Lower leg skin (tissue), 3 donors: ENCODE results near the gene POMT2.

Source experiments
- POLR2A ChIP-seq, 2 donors: fragments of 450-650 bp; IDR thresholded peaks; one replicate each; pipeline ENCODE4 v1.6.1; 2016 to 2017; ENCODE audit warnings: antibody characterized with exemption in 2 of 2, mild to moderate bottlenecking in 1 of 2, moderate library complexity in 1 of 2
- TF ChIP-seq, protein P1 (sequence below), 3 donors: fragments of 450-650 bp; IDR thresholded peaks; one replicate each; pipeline ENCODE4 v1.5.1; 2016; ENCODE audit warnings: antibody characterized with exemption in 3 of 3, mild to moderate bottlenecking in 3 of 3, moderate library complexity in 2 of 3

DNA sequence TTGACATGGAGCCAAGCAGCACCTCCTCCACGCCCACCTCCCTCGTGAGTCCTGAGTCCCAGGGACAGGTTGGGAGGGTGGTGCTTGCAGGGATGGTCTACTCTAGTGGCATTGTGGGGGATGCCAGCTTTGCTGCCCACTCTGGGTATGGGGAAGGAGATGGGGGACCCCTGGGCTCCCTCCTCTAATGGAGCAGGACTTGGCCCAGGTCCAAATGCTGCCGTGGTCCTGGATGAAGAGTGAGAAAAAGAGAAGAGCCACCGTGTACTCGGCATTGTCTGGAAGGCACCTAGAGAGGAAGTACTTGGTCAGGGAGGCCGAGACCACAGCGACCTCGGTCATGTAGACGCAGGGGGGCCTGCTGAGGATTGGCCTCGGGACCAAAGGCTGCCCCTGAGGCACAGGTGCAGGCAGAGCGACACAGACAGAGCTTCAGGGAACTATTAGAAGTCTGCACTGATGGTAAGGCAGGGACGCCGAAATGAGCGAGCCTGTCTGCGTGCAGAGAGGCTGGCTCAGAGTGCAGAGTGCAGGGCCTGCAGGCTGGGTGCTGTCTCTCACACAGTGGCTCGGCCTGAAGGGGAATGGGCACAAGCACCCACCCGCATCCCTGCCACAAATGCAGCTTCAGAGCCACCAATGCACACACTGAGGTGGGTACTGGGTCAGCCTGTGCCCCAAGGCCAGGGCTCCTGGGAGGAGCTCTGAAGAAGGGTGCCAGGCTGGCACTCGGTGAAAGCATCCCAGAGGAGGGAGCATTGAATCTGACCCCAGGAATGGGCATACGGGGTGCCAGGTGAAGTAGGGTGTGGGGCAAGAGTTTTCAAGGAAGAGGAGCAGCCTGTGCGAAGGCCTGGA is 67.1 kb downstream of the POMT2 start:
- TF ChIP-seq, protein P1, sequence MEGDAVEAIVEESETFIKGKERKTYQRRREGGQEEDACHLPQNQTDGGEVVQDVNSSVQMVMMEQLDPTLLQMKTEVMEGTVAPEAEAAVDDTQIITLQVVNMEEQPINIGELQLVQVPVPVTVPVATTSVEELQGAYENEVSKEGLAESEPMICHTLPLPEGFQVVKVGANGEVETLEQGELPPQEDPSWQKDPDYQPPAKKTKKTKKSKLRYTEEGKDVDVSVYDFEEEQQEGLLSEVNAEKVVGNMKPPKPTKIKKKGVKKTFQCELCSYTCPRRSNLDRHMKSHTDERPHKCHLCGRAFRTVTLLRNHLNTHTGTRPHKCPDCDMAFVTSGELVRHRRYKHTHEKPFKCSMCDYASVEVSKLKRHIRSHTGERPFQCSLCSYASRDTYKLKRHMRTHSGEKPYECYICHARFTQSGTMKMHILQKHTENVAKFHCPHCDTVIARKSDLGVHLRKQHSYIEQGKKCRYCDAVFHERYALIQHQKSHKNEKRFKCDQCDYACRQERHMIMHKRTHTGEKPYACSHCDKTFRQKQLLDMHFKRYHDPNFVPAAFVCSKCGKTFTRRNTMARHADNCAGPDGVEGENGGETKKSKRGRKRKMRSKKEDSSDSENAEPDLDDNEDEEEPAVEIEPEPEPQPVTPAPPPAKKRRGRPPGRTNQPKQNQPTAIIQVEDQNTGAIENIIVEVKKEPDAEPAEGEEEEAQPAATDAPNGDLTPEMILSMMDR (IDR thresholded peaks at IDR 0.05), result no peak
- no peak for TF ChIP-seq POLR2A (IDR thresholded peaks at IDR 0.05)
